ENCODE measurements around the gene AIFM2. TPM values are rescaled to one million over a fixed set of nuclear protein-coding genes. Genes with fewer than 3 reads are reported as not detected.

AIFM2 gene
- total and polyA plus RNA-seq, 2 experiments from 2014 or later, result 5.4 to 6.6 TPM

DNA sequence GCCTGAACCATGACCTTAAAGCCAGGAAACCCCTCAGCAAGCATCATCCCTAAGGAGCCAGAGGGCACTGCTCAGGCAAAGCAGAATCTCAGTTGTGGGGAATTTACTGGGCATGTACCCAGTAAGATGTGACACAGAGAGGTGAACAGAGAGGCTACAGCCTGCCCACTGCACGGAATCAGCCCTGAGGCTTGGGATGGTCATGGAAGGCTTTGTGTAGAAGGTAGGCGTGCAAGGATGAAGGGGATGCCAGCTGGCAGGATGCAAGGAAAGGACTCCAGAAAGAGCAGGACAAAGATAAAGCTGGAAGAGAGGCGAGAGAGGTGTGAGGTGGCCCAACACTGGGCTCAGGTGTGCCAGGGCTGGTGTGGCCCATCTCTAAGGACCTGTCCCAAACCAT lies 2.4 kb upstream of the AIFM2 start:
- no peak for DNase-seq (ENCODE audit: low read depth in 1 of 2, low spot score in 1 of 2)
- no peak overlapping the region for H3K4me3 ChIP-seq
- H3K36me3 ChIP-seq, result no peaks in the 10 kb centered on the region
- TF ChIP-seq CTCF (IDR thresholded peaks at IDR 0.05; ENCODE audit: low read depth, low read length), result no peak
- H3K4me1 ChIP-seq (ENCODE audit: low read depth), result peaks cover 4% of the 10 kb centered on the region
- peaks cover 39% of the 10 kb centered on the region for H3K27me3 ChIP-seq
- H3K9me3 ChIP-seq (ENCODE audit: low read depth), result no peaks in the 10 kb centered on the region
- no peak overlapping the region for H3K27ac ChIP-seq

DNA sequence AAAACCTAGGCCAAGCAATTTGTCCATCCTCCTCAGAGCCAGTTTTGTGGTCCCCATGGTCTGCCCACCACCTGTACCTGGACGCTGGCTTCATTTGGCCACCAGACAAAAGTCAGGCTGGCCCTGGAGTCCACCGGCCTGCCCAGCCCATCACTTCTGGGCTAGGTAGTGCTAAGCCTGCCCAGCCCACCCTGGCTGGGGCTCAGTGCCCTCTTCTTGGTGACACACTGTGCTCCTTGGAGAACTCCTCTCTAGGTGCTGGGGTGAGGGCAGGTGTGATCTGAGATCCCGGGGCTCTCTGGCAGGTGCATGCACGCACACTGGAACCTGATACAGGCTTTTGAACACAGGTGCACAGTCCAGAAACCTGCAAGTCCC lies 1.1 kb downstream of the AIFM2 start:
- peaks cover 4% of the 10 kb centered on the region for H3K4me1 ChIP-seq (ENCODE audit: low read depth)
- no peaks in the 10 kb centered on the region for H3K9me3 ChIP-seq (ENCODE audit: low read depth)
- TF ChIP-seq CTCF (IDR thresholded peaks at IDR 0.05; ENCODE audit: low read depth, low read length), result no peak
- H3K36me3 ChIP-seq, result no peaks in the 10 kb centered on the region
- H3K4me3 ChIP-seq, result no peak overlapping the region
- DNase-seq (ENCODE audit: low read depth in 1 of 2, low spot score in 1 of 2), result no peak
- H3K27me3 ChIP-seq, result peaks cover 39% of the 10 kb centered on the region
- H3K27ac ChIP-seq, result no peak overlapping the region

GRCh38 chr10:70130878-70131559 lies 1.6 kb downstream of the AIFM2 start:
- no peak overlapping the region for H3K4me3 ChIP-seq
- H3K9me3 ChIP-seq (ENCODE audit: low read depth), result no peaks in the 10 kb centered on the region
- no peaks in the 10 kb centered on the region for H3K36me3 ChIP-seq
- H3K4me1 ChIP-seq (ENCODE audit: low read depth), result peaks cover 6% of the 10 kb centered on the region
- H3K27ac ChIP-seq, result no peak overlapping the region
- no peak for TF ChIP-seq CTCF (IDR thresholded peaks at IDR 0.05; ENCODE audit: low read depth, low read length)
- H3K27me3 ChIP-seq, result peaks cover 39% of the 10 kb centered on the region
- peak in 1 of 2 donors; percentile 91 for DNase-seq (ENCODE audit: low read depth in 1 of 2, low spot score in 1 of 2)

- H3K36me3 ChIP-seq, result no peaks in the 10 kb centered on the region
- DNase-seq (ENCODE audit: low read depth in 1 of 2, low spot score in 1 of 2), result no peak
- no peaks in the 10 kb centered on the region for H3K9me3 ChIP-seq (ENCODE audit: low read depth)
- H3K4me3 ChIP-seq, result no peak overlapping the region
- H3K27me3 ChIP-seq, result peaks cover 17% of the 10 kb centered on the region
- TF ChIP-seq CTCF (IDR thresholded peaks at IDR 0.05; ENCODE audit: low read depth, low read length), result no peak
- H3K27ac ChIP-seq, result no peak overlapping the region
- H3K4me1 ChIP-seq (ENCODE audit: low read depth), result peaks cover 6% of the 10 kb centered on the region
Observed at GRCh38 chr10:70126700-70127395, 5.8 kb downstream of the AIFM2 start.

DNA sequence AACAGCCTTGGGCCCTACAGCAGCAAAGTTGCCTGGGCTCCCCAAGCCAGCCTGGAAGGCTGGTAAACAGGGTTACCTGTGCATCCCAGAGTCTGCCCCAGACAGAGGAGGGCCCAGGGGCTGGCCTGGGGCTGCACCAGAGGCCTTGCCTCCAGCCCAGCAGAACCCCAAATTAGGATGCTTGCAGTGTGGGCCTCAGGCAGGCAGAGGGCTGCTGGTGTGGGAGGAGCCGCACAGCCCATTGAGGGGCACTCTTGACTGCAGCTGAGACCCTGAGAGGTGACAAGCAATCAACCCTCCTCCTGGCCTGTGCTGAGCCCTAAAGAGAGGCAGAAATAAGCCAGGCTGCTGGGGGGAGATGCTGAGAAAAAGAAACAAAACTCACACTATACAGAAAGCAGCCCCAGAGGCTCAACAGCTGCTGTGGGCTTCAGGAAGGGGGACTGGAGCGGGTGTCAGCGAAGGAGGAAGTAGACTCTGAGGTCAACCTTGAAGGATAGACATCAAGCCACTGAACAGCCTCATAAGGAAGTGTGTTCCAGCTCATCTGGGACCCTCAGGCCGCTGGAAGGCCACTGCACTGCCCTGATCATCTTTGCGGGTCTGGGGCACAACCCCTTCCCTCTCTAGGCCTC lies 6.6 kb downstream of the AIFM2 start:
- H3K9me3 ChIP-seq (ENCODE audit: low read depth), result no peaks in the 10 kb centered on the region
- no peaks in the 10 kb centered on the region for H3K36me3 ChIP-seq
- H3K27ac ChIP-seq, result peak overlapping the region; percentile 38
- H3K4me3 ChIP-seq, result no peak overlapping the region
- TF ChIP-seq CTCF (IDR thresholded peaks at IDR 0.05; ENCODE audit: low read depth, low read length), result no peak
- peak in 1 of 2 donors; percentile 46 for DNase-seq (ENCODE audit: low read depth in 1 of 2, low spot score in 1 of 2)
- peaks cover 6% of the 10 kb centered on the region for H3K4me1 ChIP-seq (ENCODE audit: low read depth)
- peaks cover 9% of the 10 kb centered on the region for H3K27me3 ChIP-seq
